ENCODE data around the gene CLIC6. TPM values are rescaled to one million over a fixed set of nuclear protein-coding genes. Genes with fewer than 3 reads are reported as not detected.

CLIC6 gene
- total and polyA plus RNA-seq, 2 of the 8 experiments (the other 6 are each of a cell fraction or from before 2014, with no cell fraction given), result 0.42 to 1.3 TPM

DNA sequence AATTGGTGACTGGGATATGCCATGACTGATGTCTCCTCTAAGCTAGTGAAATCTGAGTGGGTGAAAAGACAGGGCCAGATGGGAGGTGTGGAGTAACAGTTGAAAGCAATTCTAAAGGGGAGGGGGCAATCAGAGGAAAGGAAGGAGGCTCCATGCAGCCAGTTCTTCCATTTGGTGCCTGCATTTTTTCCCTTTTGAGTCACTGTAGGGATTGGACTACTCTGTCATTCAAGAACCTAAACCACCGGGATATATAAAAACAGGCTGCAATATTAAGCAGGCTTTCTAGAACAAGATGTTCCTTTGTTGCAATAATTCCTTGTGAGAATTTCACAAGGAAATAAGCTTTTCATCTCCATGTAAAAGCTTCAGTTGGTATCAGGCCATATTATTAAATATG, 18.3 kb downstream of the CLIC6 start:
- Histone ChIP-seq H3K27ac (ENCODE audit: low read depth, low read length) (no peak overlapping the region), H3K14ac (ENCODE audit: insufficient read length) (no peak overlapping the region), H3K23ac (ENCODE audit: insufficient read length) (no peak overlapping the region), H2BK15ac (ENCODE audit: low read length) (no peak overlapping the region), H3K56ac (replicated peaks; ENCODE audit: insufficient read length, low read depth, low read length) (no peak overlapping the region), H3K9me3 (ENCODE audit: insufficient read depth in 2 of 2, low read depth in 1 of 2, low read length in 1 of 2) (no peaks in the 10 kb centered on the region), H3K4ac (replicated peaks; ENCODE audit: insufficient read length, low read depth, low read length) (no peak overlapping the region), H2BK5ac (ENCODE audit: low read depth, low read length) (no peak overlapping the region), H4K91ac (replicated peaks; ENCODE audit: insufficient read length, low read length) (no peak overlapping the region), H2BK20ac (ENCODE audit: low read length) (no peak overlapping the region), H2AFZ (ENCODE audit: low read length) (no peak overlapping the region), H4K5ac (ENCODE audit: insufficient read length, low read depth, low read length) (no peak overlapping the region), H2AK5ac (ENCODE audit: low read depth, low read length) (no peak overlapping the region), H3K18ac (ENCODE audit: extremely low read depth, low read length) (no peak overlapping the region), H2BK120ac (replicated peaks; ENCODE audit: low read depth, low read length) (no peak overlapping the region), H3K4me3 (ENCODE audit: extremely low read depth in 1 of 4, insufficient read depth in 2 of 4, low read depth in 3 of 4, low read length in 4 of 4) (no peak overlapping the region), H3K23me2 (ENCODE audit: low read depth, low read length) (no peaks in the 10 kb centered on the region), H3K36me3 (ENCODE audit: control insufficient read depth in 2 of 4, insufficient read depth in 4 of 4, low read length in 3 of 4) (no peaks in the 10 kb centered on the region), H3K9ac (replicated peaks in 1 of 4; ENCODE audit: extremely low read depth in 1 of 4, low read depth in 3 of 4, low read length in 3 of 4) (no peak overlapping the region), H3K27me3 (replicated peaks in 1 of 4; ENCODE audit: control insufficient read depth in 3 of 4, extremely low read depth in 1 of 4, insufficient read depth in 3 of 4, low read length in 3 of 4) (no peaks in the 10 kb centered on the region; a peak in 2 of 7 replicates), H3K4me2 (ENCODE audit: insufficient read depth in 1 of 2, low read depth in 2 of 2, low read length in 2 of 2) (no peak overlapping the region), H3K4me1 (replicated peaks in 1 of 4; ENCODE audit: control insufficient read depth in 3 of 4, insufficient read depth in 4 of 4, low read length in 3 of 4) (peaks cover 0 to 6% (median under 1%) of the 10 kb centered on the region in 4 experiments; a peak in 2 of 7 replicates), H3K79me2 (ENCODE audit: control insufficient read depth in 1 of 2, insufficient read depth in 2 of 2, low read length in 2 of 2) (no peaks in the 10 kb centered on the region), H4K20me1 (replicated peaks in 1 of 2; ENCODE audit: control insufficient read depth in 1 of 2, insufficient read depth in 2 of 2, low read length in 2 of 2) (no peaks in the 10 kb centered on the region), H4K8ac (ENCODE audit: extremely low read depth, insufficient read depth, low read length) (no peak overlapping the region), H2BK12ac (ENCODE audit: low read depth, low read length) (no peak overlapping the region), H3K79me1 (ENCODE audit: low read depth, low read length) (no peaks in the 10 kb centered on the region)
- 48% methylated on average over 1 of the region's 1 CpG; no CpG with 5 or more reads in 1 of the 2 experiments for WGBS, 2 experiments (ENCODE audit: extremely low coverage in 1 of 2, insufficient coverage in 1 of 2, insufficient read length in 1 of 2, insufficient replicate concordance in 2 of 2, low coverage in 1 of 2, low lambda C conversion rate in 2 of 2, missing lambda C conversion rate in 1 of 2)
- ChIA-PET POLR2A (ENCODE audit: partially characterized antibody) (interaction anchor here (1.2 kb wide), 1 partner anchor 16 kb away, joined by 3 read pairs; no protein-coding TSS in a partner anchor), CTCF (ENCODE audit: partially characterized antibody) (interaction anchor here (0.6 to 1.8 kb wide), 4 partner anchors 8 to 1602 kb away, joined by 3 to 7 read pairs (median 4); no protein-coding TSS in a partner anchor)
- TF ChIP-seq SUZ12 (IDR thresholded peaks at IDR 0.05; ENCODE audit: low read length) (no peak), POLR2AphosphoS5 (IDR thresholded peaks at IDR 0.05; ENCODE audit: low read depth, low read length) (no peak), NANOG (IDR thresholded peaks at IDR 0.05; ENCODE audit: insufficient read depth, low read depth, low read length, poor library complexity, severe bottlenecking) (no peak), RBBP5 (IDR thresholded peaks at IDR 0.05; ENCODE audit: borderline replicate concordance, low read depth, low read length) (no peak), BRCA1 (IDR thresholded peaks at IDR 0.05; ENCODE audit: low read depth, low read length) (no peak)
- TF ChIP-seq, protein P1, sequence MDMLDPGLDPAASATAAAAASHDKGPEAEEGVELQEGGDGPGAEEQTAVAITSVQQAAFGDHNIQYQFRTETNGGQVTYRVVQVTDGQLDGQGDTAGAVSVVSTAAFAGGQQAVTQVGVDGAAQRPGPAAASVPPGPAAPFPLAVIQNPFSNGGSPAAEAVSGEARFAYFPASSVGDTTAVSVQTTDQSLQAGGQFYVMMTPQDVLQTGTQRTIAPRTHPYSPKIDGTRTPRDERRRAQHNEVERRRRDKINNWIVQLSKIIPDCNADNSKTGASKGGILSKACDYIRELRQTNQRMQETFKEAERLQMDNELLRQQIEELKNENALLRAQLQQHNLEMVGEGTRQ (IDR thresholded peaks at IDR 0.05; ENCODE audit: low read length), result no peak
- FAIRE-seq (no peak), DNase-seq (ENCODE audit: low read depth in 1 of 2, low spot score in 2 of 2) (no peak)
